Cardiac fibroblast (primary cell): ENCODE data around the gene FRS2.
"Not testable (repeated sequence)": the region's sequence is repeated elsewhere in the genome, so short reads cannot be mapped to it uniquely, and the experiment has no call there.

Experiments used
- DNase-seq, 2 donors: peaks; one replicate each; pipeline versions ENCODE4 v3.0.0 to v3.0.0-alpha.2; 2010; ENCODE audit warnings: low read depth in 2 of 2
- H3K4me3 ChIP-seq, 2 donors: replicated peaks in 1 of 2; 1 replicate in 1 of 2; 2 replicates in 1 of 2; pipeline ENCODE4 v1.5.1; 2011; ENCODE audit warnings: low read depth in 2 of 2, low read length in 2 of 2, mild to moderate bottlenecking in 2 of 2, moderate library complexity in 1 of 2
- CTCF ChIP-seq: IDR thresholded peaks from one replicate; pipeline ENCODE4 v1.5.1; 2011; ENCODE audit warnings: low read depth, mild to moderate bottlenecking, low read length, inconsistent platforms

The FRS2 gene

GRCh38 chr12:69598174-69598753, 128.1 kb downstream of the FRS2 start:
- DNase-seq: no peak
- TF ChIP-seq CTCF: no peak
- H3K4me3 ChIP-seq: no peak overlapping the region

GRCh38 chr12:69600804-69601203, 130.6 kb downstream of the FRS2 start:
- no peak for DNase-seq
- TF ChIP-seq CTCF: no peak
- no peak overlapping the region for H3K4me3 ChIP-seq

GRCh38 chr12:69601962-69602685, 131.9 kb downstream of the FRS2 start:
- no peak for TF ChIP-seq CTCF
- no peak for DNase-seq
- H3K4me3 ChIP-seq: no peak overlapping the region

- TF ChIP-seq CTCF: no peak
- no peak overlapping the region for H3K4me3 ChIP-seq
- no peak for DNase-seq
These were observed 132.8 kb downstream of the FRS2 start for GRCh38 chr12:69602954-69603353.

GRCh38 chr12:69603556-69603955, 133.4 kb downstream of the FRS2 start:
- not testable (repeated sequence) for DNase-seq

GRCh38 chr12:69604275-69604674, 134.1 kb downstream of the FRS2 start:
- DNase-seq: not testable (repeated sequence)

More at GRCh38 chr12:69603556-69603955, 133.4 kb downstream of the FRS2 start:
- H3K4me3 ChIP-seq: not testable (repeated sequence)

GRCh38 chr12:69608114-69608513, 137.9 kb downstream of the FRS2 start:
- no peak for TF ChIP-seq CTCF

More at GRCh38 chr12:69604275-69604674, 134.1 kb downstream of the FRS2 start:
- H3K4me3 ChIP-seq: not testable (repeated sequence)

GRCh38 chr12:69610126-69610525, 139.9 kb downstream of the FRS2 start:
- no peak overlapping the region for H3K4me3 ChIP-seq
- no peak for TF ChIP-seq CTCF
- DNase-seq: no peak

More at GRCh38 chr12:69608114-69608513, 137.9 kb downstream of the FRS2 start:
- DNase-seq: peak in 1 of 2 donors; percentile 23
- H3K4me3 ChIP-seq: no peak overlapping the region
